Kidney glomerular epithelial cell (primary cell): ENCODE measurements around the gene TMEM63A.

Experiments
- DNase-seq: peaks from one replicate; lab custom pipeline; 2025; lab: John Stamatoyannopoulos, UW

Gene TMEM63A

DNA sequence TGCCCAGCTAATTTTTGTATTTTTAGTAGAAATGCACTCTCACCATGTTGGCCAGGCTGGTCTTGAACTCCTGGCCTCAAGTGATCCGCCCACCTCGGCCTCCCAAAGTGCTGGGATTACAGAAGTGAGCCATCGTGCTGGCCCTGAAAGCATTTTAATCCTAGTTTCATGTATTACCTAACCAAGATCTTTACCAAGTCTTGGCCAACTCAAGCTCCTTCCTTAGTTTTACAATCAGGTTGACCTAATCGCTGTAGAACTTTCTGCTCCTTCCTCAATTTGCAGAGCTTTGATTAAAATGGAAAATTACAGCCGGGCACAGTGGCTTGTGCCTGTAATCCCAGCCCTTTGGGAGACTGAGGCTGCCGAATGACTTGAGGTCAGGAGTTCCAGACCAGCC is 3.2 kb upstream of the TMEM63A start:
- DNase-seq: no peak

DNA sequence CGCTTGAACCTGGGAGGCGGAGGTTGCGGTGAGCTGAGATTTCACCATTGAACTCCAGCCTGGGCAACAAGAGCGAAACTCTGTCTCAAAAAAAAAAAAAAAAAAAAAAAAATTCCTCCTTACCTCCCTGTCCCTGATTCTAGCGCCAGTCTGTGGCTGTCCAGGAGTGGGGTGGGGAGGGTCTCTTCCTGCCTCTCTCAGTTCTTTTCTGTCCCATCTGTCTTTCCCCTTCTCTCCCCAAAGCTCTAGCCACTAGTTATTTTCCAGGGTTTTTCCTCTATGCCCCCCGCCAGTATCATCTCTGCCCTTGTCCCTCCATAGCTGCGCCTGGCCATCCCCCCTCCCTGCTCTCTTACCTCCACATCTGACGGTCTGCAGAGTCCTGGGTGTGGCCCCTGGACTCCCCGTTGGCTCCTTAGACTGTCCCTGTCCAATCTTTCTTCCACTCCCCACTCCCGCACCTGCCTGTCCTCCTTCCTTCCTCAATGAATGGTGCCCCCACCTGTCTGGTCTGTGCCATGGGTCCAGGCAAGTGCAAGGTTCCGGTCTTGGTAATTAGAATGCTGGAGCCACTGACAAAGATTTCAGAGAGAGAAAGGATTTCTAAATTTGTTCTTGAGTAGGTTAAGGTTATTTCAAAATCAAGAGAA is 1.6 kb upstream of the TMEM63A start:
- no peak for DNase-seq

DNA sequence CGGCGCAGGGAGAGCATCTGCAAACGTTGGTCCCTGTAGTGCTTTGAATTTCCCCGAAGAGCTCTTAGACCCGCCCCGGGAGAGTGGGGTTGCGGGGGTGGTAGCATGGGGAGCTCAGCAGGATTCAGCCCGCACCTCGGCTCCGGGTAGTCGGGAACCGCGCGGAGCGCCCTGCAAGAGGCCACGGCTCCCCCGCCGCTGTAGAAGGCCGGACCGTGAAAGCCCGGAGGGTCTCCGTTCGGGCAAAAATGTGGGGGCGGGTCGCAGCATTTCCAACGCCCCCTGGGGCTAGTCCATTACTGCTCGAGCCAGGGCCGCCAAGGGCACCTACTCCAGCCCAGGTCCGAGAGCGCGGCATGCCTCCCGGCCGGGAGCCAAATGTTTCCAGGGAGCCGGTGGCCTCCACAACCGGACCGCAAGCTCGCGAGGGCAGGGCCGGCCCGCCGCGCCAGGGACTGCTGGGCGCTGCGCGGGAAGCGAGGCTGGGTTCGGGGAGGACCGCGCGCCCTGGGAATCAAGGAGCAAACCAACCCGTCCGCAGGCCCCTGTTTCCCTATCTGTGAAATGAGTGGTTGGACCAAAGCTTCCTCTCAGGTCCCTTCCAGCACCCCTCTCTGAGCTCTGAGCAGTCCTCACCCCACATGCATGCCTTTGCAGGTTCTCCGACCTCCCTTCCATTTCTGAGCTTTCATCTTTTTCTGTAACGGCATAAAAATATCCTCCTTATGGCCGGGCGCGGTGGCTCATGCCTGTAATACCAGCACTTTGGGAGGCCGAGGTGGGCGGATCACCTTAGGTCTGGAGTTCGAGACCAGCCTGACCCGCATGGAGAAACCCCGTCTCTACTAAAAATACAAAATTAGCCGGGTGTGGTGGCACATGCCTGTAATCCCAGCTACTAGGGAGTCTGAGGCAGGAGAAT is 775 bp upstream of the TMEM63A start:
- DNase-seq: no peak

DNA sequence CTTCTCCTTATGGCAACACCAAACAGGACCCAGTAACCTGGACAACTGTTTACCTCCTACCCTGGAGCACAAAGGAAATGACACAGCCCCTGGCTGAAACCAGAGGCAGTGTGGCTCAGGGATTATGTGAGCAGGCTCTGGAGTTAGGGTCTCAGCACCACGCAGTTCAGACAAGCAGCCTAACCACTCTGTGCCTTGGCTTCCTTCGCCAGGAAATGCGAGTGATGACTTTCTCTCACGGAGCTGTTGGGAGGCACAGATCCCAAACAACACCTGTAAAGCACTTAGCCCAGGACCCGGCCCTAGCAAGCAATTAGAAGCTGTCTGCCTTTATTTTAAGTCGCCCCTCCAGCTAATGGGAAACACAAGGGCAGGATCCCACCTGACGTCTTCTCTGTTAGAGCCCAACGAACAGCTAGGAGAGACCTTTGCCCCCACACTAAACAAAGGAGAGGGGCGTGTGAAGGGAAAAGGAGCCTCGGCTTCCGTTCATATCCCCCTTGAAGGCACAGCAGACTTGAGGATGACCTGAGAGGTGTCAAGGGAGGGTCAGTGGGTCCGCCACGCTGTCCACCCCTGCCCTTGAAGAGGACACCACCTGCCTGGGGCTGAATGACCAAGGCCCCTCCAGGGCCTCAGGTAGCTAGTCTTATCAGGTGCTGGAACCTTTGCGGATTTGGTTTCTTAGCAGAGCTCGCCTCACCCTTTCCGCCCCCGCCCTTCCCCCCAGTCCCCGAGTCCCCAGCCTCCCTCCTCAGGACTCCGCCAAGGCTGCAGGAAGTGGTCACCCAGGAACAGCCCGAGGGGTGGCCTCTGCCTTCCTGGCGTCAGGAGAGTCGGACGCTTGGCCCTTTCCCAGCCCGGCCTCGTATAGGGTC is 860 bp downstream of the TMEM63A start:
- DNase-seq: no peak

DNA sequence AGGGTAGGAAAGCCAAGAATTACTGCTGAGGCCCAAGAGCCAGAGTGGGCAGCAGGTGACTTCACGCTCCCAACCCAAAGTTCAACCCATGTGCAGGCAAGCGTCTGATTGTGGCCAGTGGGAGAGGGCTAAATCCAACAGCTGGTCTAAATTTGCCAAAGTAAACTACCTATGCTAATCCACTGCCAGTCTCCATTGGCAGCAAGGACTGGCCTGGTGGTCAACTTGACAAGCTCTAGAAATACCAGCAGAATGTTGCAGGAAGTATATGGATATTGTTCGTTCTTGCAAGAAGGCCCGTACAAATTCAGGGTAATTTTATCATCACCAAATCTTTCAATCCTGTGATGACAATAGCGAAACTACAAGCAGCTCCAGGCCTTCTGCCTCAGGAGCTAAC is 1.5 kb downstream of the TMEM63A start:
- DNase-seq: no peak

DNA sequence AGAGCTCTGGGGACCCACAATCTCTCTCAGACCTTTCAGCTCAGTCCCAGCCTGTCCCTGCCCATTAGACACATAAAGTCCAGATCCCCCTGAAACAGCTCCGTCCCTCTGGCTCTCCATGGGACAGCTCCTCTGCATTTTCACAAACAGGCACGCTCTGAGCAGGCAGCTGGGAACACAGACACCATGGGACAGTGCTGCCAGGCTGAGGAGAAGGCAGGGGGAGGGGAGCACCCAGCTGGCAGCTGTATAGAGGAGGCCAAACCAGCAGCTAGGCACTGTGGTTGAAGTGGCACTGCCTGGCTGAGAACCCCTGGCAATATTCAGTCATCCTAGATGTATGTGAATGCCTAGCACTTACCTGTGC is 2.0 kb downstream of the TMEM63A start:
- no peak for DNase-seq

DNA sequence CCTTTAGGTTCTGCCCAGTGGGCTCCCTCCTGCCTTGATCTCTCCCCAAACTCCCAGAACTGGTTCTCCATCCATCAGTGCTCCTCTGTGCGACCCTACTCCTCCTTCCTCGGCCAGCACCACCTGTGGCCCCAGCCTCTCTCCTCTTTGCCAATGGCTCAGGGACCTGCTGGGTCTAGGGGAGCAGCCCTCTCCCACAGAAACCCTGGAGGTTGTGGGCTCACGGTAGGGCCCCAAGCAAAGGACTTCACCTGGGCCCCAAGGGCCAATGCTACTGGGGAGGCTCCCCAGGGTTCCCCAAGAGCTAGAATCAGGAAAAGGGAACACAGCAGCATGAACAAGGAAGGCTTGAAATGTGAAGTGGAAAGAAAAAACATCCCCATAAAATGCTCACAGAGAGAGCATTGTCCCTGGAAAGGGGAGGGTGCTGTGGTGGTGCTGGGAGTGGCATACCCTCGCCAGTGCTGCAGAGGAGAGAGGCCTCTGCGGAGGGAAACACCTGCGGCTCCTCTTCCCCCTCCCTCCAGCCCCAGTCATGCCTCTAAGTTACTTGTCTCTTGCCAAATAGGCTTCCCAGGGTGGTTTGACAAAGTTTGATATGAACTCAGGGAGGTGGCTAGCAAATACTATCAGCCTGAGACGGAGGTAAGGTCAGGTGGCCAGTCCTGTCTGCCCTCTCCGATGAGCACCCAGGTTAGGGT is 2.5 kb downstream of the TMEM63A start:
- DNase-seq: no peak

DNA sequence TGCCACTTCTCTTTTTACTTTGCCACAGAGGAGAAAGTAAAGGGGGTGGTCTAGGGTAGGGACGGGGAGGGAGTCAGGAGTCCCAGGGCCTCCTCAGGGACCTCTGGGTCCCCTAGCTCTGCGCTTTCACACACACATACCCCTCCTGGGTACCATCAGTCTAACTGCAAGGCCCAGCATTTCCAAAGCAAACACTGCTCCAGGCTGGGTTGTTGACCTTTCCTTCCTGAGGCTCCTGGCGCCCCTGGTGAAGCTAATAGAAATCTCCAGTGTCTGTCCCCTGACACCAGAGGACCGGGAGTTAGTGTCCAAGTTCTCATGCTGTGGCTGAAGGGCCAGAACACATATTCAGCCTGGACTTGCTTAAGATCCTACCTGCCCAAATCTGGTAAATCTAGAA is 3.9 kb downstream of the TMEM63A start:
- DNase-seq: no peak

DNA sequence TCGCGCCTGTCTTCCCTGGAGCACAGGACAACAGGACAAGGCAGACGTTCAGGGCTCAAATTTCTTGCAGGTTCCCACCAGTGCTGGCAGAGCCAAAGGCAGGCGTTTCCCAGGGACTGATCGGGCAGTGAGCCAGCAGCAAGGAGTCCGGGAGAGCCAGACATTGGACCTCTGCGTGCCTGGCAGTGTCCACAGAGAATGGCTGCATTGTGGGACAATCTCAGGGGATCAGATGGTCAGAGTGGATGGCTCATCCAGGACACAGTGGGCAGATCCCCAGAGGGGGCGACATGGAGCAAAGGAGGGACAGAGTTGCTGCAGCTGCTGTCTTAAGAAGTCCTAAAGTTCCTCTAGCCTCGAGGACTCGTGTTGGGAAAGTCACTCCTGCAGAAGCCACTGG is 4.6 kb downstream of the TMEM63A start:
- DNase-seq: no peak

DNA sequence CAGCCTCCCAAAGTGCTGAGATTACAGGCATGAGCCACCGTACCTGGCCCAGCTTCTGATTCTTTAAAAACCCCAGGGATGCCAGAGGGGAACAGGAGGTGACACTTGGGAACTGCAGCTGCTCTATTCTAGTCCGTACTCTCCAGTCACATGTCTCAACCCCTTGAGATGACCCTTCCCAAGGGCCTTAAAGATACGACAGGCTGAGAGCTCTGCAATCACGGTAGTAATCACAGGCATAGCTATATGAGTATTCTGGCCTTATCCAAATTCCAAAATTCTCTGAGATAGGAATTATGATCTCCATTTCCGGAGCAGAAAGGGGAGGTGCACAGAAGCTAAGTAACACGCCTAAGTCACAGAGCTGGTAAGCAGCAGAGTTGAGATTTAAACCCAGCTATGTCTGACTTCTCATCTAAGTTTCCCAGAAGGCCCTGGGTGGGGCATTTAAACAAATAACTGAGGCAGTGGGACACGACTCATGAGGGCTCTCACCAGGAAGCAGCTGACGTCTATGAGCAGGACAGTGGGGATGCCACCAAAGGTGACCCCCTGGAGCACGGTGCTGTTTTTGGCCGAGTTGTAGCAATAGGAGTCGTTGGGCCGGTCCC is 5.2 kb downstream of the TMEM63A start:
- DNase-seq: no peak

DNA sequence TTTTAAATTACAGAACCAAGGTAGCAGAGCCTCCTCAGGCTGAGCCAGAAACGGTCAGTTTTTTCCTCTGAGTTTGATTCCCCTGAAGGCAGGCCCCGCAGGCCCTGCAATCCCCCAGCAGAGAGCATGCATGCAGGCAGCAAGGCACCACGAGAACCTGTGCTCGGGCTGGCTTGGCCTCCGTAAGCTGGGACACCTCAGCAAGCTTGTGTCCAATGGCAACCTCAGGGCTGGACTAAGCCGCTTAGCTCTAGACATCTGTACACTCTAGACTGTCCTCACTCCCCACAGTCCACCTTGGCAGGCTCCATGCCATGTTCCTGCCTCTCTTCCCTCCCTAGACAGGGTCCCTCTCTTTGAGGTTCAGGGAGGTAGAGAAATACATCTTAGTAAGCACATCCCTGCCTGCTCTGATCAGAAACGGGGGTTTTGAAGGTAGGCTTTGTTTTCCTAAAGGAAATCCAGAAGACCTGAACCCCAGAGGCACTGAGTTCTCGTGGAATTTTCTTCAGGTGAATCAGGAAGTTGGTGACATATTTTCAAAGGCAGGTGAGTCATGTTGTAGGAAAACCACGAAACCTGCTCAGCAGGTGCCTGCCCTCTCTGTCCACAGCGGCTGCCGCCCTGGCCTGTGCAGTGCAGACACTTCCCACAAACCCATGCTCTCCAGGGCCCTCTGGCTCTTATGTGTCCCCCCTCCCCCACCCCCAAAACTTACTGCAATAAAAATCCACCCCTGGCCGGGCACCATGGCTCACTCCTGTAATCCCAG is 7.0 kb downstream of the TMEM63A start:
- DNase-seq: peak; percentile 29

DNA sequence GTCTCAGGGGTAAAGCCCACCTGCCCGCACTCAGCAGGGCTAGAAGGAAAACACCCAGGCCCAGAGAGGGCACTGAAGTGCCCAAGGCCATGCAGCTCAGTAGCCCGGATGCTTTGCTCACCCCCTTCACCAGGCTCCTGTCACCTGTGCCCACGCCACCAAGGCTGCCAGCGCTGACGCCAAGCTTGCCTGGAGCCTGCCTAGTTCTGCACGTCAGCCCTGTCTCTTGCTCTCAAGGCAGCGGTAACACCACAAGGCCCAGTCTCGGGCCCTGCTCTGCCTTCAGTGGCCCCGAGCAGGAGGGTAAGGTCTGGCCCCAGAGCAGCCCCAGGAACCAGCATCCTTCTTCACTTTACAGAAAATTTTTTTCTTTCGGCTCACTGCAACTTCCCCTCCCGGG is 7.7 kb downstream of the TMEM63A start:
- DNase-seq: no peak

DNA sequence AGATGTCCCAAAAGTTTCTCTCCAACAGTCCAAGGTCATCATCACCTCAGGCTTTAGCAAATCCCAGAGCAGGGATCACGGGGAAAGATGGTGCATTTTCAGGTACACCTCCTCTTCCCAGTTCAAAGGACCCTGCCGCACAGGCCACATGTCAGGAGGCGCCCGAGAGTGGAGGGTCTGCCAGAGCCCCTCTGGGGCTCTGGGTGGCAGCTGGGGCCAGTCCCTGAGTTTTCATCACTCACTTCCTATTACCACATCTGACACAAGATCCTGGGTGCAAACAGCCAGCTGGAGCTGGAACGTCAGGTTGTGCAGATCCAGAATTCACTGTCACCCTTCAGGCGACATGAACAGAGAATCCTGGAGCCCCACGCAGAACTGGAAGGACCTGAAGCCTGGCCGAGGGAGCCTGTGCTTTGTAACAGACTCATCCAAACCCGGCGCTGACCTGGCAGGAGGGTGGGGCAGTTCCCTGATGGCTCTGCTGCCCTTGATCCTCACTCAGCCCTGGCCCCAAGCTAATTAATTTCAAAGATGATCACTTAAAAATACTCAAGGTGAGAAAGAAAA is 8.8 kb downstream of the TMEM63A start:
- DNase-seq: no peak

DNA sequence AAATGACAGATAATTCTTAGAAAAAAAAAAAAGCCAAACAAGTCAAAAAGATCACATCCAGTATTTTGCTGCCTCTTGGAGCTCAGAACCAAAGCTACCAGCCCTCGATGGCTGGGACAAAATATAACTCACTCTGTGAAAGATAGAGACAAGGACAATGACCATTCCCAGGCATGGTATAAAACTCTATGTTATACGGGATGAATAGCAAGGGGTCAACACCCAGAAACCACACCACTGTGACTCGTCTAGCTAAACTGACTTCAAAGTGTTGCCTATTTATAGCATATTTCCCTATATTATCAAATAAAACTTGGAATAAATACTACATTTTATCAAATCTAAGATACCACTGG is 10.1 kb downstream of the TMEM63A start:
- no peak for DNase-seq

DNA sequence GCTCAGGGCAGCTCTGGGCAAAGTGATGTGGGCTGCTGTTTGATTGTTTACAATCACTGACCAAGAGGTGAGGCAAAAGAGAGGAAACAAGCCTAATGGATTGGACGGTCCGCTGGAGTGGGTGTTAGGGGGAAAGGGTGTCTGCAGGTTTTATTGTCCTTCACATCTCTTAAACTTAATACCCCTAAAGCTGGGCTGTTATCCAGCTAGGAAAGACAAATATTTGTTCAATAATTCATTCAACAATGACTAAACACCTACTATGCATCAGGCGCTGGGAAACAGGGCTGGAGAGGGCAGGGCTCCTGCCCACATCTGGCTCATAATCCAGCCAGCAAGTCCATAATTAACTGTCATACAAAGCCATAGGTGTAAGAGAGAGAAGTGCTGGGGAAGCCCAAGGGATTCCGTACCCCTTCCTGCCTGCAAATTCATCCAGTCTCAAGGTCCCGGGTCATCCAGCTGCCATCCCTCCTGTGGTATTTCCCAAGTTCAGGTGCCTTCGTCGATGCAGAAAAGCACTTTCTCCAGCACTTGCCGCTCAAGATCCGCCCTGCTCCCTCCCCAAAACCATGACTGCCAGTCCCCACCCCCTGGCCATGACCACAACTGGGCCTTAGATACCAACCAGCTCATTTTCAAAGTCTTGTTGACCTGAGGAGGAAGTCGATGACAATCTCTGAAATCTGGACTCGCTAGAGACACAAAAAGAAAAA is 10.7 kb downstream of the TMEM63A start:
- DNase-seq: no peak

DNA sequence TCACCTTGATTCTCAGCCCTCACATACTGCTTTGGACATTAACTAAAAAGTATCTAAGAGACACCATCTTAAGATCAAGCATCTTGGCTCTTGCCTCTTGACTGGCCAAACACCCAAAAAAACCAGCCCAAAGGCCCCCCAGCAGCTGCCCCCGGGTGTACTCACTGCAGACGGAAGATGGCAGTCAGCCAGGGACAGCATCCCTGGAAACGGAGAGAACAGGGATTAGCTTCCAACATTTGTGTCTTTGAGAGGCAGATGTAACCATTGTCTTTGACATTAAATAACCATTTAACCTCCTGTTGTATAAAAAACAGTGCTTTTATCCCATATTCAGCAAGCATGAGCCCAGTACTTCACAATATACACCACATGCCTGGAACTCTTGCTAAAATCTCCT is 11.3 kb downstream of the TMEM63A start:
- no peak for DNase-seq

DNA sequence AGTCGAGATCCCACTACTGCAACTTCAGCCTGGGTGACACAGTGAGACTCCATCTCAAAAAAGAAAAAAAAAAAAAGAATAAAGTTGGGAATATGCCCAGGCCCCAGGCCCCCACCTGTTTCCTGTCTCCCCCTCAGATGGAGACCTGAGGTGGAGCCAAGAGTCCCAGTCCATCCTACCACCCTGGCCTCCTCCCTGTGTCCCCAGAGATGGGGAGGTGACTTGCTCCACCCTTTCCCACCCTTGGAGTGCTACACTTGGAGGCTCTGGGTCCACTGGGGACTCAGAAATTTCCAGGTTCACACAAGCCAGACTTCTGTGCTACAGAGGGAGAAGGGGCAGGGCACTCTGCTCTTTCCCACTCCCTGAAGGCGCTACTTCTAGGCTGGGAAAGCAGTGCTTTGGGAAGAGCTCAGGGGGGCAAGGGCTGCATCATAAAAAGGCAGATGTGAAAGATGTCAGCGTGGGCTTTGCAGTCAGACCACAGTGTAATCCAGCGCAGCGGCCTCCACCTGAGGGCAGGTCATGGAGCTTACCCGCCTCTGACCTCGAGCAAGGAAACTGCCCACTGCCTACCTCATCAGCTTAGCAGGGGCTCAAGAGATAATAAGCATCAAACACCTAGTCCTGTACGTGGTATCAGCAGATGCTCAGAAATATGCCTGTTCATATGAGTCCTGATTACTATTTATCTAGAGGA is 13.4 kb downstream of the TMEM63A start:
- no peak for DNase-seq

DNA sequence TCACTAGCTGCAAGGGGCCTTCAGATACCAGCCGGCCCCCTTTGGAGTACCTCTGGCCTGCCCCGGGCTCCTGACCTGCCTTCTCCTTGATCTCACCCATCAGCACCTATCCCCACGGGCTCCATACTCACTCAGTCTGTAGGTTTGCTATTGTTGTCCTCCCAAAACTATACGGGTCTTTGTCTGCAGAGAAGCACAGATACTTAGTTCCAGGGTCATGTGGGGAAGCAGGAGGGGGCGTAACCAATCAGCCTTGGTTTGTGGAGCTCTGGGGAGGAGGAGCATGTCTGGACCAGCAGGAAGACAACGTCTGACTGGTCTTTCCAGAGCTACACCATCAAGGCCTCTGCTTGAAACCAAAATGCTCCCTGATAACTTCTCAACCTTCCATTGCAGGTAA is 15.2 kb downstream of the TMEM63A start:
- DNase-seq: no peak
